Measurements from ENCODE around the gene ZNF689.

GRCh38 chr16:30623536-30624283 is 13.5 kb upstream of the ZNF689 start:
- no peak for TF ChIP-seq CTCF (IDR thresholded peaks at IDR 0.05 in 8 of 11, conservative IDR thresholded peaks at IDR 0.05 in 3 of 11)
- TF ChIP-seq POLR2A (IDR thresholded peaks at IDR 0.05): no peak
- TF ChIP-seq POLR2AphosphoS5 (IDR thresholded peaks at IDR 0.05): no peak

Data from spleen (tissue), 7 donors.